ENCODE measurements around the gene CACNB3. TPM values are rescaled to one million over a fixed set of nuclear protein-coding genes. Genes with fewer than 3 reads are reported as not detected.

CACNB3 gene
- total RNA-seq, 1 donor from 2014 or later, result 40.5 TPM

GRCh38 chr12:48816143-48816854 is 2.0 kb upstream of the CACNB3 start:
- FAIRE-seq (no peak), DNase-seq (ENCODE audit: low read depth) (no peak)
- no peaks in the 10 kb centered on the region for H3K36me3 ChIP-seq (ENCODE audit: insufficient read depth, low read length)
- no peak overlapping the region for H3K27ac ChIP-seq (ENCODE audit: low read depth, low read length)
- H3K9me3 ChIP-seq (ENCODE audit: insufficient read depth, low read depth, low read length), result no peaks in the 10 kb centered on the region
- H3K4me1 ChIP-seq (ENCODE audit: insufficient read depth, low read length), result peaks cover 34% of the 10 kb centered on the region
- Mint-ChIP-seq H3K9me3 (ENCODE audit: unreplicated experiment) (no peaks in the 10 kb centered on the region), H3K4me1 (ENCODE audit: low read depth, unreplicated experiment) (peaks cover 19% of the 10 kb centered on the region), H3K27me3 (ENCODE audit: low read depth, unreplicated experiment) (peaks cover 5% of the 10 kb centered on the region), H3K36me3 (ENCODE audit: low read depth, unreplicated experiment) (peaks cover 6% of the 10 kb centered on the region), H3K4me3 (ENCODE audit: unreplicated experiment) (peak overlapping the region; percentile 95), H3K27ac (ENCODE audit: unreplicated experiment) (no peak overlapping the region)
- H3K27me3 ChIP-seq (ENCODE audit: insufficient read depth, low read length), result no peaks in the 10 kb centered on the region
- no peak overlapping the region for H2AFZ ChIP-seq (ENCODE audit: low read depth, low read length)
- H3K79me2 ChIP-seq (ENCODE audit: insufficient read depth, low read length), result peaks cover 26% of the 10 kb centered on the region
- peak overlapping the region; percentile 83 for H3K4me3 ChIP-seq (ENCODE audit: insufficient read depth, low read depth, low read length)
- TF ChIP-seq, protein P1, sequence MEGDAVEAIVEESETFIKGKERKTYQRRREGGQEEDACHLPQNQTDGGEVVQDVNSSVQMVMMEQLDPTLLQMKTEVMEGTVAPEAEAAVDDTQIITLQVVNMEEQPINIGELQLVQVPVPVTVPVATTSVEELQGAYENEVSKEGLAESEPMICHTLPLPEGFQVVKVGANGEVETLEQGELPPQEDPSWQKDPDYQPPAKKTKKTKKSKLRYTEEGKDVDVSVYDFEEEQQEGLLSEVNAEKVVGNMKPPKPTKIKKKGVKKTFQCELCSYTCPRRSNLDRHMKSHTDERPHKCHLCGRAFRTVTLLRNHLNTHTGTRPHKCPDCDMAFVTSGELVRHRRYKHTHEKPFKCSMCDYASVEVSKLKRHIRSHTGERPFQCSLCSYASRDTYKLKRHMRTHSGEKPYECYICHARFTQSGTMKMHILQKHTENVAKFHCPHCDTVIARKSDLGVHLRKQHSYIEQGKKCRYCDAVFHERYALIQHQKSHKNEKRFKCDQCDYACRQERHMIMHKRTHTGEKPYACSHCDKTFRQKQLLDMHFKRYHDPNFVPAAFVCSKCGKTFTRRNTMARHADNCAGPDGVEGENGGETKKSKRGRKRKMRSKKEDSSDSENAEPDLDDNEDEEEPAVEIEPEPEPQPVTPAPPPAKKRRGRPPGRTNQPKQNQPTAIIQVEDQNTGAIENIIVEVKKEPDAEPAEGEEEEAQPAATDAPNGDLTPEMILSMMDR (IDR thresholded peaks at IDR 0.05; ENCODE audit: insufficient read depth, low read depth, low read length), result no peak
- no peak for TF ChIP-seq EZH2 (IDR thresholded peaks at IDR 0.05; ENCODE audit: insufficient read depth, low read length)
- peaks cover 23% of the 10 kb centered on the region for H4K20me1 ChIP-seq (ENCODE audit: insufficient read depth, low read length)
- H3K4me2 ChIP-seq (ENCODE audit: low read length), result peak overlapping the region; percentile 100
- peak overlapping the region; percentile 91 for H3K9ac ChIP-seq (ENCODE audit: low read length)

DNA sequence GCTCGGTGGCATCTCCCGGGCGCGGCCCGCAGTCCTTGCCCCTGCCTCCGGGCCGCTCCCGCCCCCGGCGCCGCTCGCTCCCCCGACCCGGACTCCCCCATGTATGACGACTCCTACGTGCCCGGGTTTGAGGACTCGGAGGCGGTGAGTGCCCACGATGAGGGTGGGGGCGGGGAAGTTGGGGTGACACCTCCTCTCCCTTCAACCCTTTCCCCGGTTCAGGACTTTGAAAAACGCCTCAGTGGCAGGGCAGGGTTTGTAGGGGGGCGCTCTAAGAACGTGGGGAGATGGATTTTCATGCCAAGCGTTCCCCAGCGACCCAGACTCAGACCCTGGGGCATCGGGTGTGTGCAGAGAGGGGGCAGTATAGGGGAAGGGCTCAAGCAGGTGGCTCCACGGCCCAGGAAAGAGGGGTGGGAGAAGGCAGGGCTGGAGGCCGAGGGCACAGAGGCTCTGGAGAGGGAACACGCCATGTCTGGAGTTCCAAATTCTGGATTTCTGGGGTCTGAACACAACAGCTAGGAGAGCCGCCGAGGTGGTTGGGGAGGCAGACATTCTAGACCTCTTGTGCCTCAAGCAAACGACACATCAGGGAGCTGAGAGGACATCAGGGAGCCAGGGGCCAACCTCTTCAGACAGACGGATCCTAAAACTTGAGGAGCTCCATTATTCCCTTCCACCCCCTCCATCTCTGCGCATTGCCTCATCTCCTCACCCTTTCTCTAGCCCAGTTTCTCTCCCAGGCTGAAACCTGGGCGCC is 715 bp downstream of the CACNB3 start:
- Histone ChIP-seq H2AFZ (ENCODE audit: low read depth, low read length) (peak overlapping the region; percentile 42), H3K9me3 (ENCODE audit: insufficient read depth, low read depth, low read length) (no peaks in the 10 kb centered on the region), H3K9ac (ENCODE audit: low read length) (peak overlapping the region; percentile 72), H3K4me3 (ENCODE audit: insufficient read depth, low read depth, low read length) (peak overlapping the region; percentile 70), H3K36me3 (ENCODE audit: insufficient read depth, low read length) (no peaks in the 10 kb centered on the region), H3K4me2 (ENCODE audit: low read length) (peak overlapping the region; percentile 98), H3K27me3 (ENCODE audit: insufficient read depth, low read length) (no peaks in the 10 kb centered on the region), H3K79me2 (ENCODE audit: insufficient read depth, low read length) (peaks cover 26% of the 10 kb centered on the region), H3K4me1 (ENCODE audit: insufficient read depth, low read length) (peaks cover 18% of the 10 kb centered on the region), H3K27ac (ENCODE audit: low read depth, low read length) (no peak overlapping the region), H4K20me1 (ENCODE audit: insufficient read depth, low read length) (peaks cover 48% of the 10 kb centered on the region)
- TF ChIP-seq, protein P1 (IDR thresholded peaks at IDR 0.05; ENCODE audit: insufficient read depth, low read depth, low read length), result no peak
- no peak for TF ChIP-seq EZH2 (IDR thresholded peaks at IDR 0.05; ENCODE audit: insufficient read depth, low read length)
- Mint-ChIP-seq H3K9me3 (ENCODE audit: unreplicated experiment) (no peaks in the 10 kb centered on the region), H3K4me1 (ENCODE audit: low read depth, unreplicated experiment) (peaks cover 8% of the 10 kb centered on the region), H3K27me3 (ENCODE audit: low read depth, unreplicated experiment) (peaks cover 16% of the 10 kb centered on the region), H3K27ac (ENCODE audit: unreplicated experiment) (no peak overlapping the region), H3K36me3 (ENCODE audit: low read depth, unreplicated experiment) (peaks cover 20% of the 10 kb centered on the region), H3K4me3 (ENCODE audit: unreplicated experiment) (peak overlapping the region; percentile 85)
- FAIRE-seq, result no peak
- DNase-seq (ENCODE audit: low read depth), result no peak

Measured in astrocyte (in vitro differentiated cells and primary cell).